ES-I3 (cell line): Measurements from ENCODE around the gene C16orf96.

ENCODE experiments used
- H3K36me3 ChIP-seq: 2 replicates; pipeline ENCODE4 v1.6.1; 2013; ENCODE audit warnings: mild to moderate bottlenecking, low read length, control low read depth, moderate library complexity; ENCODE audit not compliant: insufficient read depth
- H3K4me1 ChIP-seq: 2 replicates; pipeline ENCODE4 v1.6.1; 2013; ENCODE audit warnings: mild to moderate bottlenecking, control low read depth, low read length; ENCODE audit not compliant: insufficient read depth
- H3K9ac ChIP-seq: 2 replicates; pipeline ENCODE4 v1.6.1; 2013; ENCODE audit warnings: low read depth, mild to moderate bottlenecking, low read length, moderate library complexity
- H3K9me3 ChIP-seq: 2 replicates; pipeline ENCODE4 v1.6.1; 2013; ENCODE audit warnings: mild to moderate bottlenecking, low read length, moderate library complexity; ENCODE audit not compliant: control insufficient read depth, insufficient read depth

Gene C16orf96

DNA sequence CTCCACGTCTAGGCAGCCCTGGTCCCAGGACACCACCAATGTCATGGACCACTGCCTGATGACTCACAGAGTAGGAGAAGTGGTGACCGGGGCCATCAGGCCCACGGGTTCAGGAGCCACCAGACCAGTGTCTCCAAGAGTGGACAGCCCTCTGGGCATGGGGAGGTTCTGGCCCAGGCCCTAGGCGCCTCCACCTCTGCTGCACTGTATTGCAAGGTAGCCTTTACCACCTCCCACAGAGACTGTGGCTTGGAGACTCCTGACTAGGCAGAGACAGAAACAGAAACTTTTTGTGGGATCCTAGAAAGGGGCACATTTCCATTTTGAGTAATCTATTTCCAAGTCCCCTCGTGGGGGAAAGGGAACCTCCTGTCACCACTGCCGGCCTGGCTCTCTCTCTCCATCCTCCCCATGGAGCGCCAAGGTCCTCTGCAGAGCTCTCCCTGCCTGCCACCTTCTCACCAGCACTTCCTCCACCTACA lies 20.5 kb upstream of the C16orf96 start:
- peaks cover 4% of the 10 kb centered on the region for H3K9me3 ChIP-seq
- H3K4me1 ChIP-seq: peaks cover 6% of the 10 kb centered on the region; the same call in 1 of the 2 replicates
- no peaks in the 10 kb centered on the region for H3K36me3 ChIP-seq
- no peak overlapping the region for H3K9ac ChIP-seq

DNA sequence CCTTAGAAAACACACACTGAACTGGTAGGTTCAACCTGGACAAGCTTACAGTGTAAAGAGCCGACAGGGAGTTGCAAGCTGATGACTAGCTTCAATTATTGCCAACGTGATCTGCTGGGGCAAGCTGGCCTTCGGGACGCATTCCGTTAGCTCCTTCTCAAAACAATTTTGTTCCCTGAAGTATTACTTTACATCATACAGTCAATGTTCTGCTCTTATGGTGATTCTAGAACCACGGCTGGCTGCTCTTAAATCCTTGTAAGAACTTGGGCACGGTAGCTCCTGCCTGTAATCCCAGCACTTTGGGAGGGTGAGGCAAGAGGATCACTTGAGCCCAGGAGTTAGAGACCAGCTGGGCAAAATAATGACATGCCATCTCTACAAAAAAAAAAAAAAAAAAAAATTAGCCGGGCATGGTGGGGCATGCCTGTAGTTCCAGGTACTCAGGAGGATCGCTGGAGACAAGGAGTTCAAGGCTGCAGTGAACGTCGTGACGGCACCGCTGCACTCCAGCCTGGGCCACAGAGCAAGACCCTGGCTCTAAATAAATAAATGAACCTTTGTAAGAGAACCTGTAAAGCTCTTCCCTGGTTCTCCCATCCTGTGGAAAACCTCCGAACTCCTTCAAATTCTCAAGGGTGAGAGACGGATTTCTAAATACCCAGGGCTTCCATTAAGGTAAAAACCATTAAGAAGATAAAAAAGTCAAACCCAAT lies 19.6 kb upstream of the C16orf96 start:
- H3K9me3 ChIP-seq: peaks cover 4% of the 10 kb centered on the region
- peaks cover 6% of the 10 kb centered on the region; the same call in 1 of the 2 replicates for H3K4me1 ChIP-seq
- H3K9ac ChIP-seq: peak overlapping the region; percentile 91
- H3K36me3 ChIP-seq: no peaks in the 10 kb centered on the region

DNA sequence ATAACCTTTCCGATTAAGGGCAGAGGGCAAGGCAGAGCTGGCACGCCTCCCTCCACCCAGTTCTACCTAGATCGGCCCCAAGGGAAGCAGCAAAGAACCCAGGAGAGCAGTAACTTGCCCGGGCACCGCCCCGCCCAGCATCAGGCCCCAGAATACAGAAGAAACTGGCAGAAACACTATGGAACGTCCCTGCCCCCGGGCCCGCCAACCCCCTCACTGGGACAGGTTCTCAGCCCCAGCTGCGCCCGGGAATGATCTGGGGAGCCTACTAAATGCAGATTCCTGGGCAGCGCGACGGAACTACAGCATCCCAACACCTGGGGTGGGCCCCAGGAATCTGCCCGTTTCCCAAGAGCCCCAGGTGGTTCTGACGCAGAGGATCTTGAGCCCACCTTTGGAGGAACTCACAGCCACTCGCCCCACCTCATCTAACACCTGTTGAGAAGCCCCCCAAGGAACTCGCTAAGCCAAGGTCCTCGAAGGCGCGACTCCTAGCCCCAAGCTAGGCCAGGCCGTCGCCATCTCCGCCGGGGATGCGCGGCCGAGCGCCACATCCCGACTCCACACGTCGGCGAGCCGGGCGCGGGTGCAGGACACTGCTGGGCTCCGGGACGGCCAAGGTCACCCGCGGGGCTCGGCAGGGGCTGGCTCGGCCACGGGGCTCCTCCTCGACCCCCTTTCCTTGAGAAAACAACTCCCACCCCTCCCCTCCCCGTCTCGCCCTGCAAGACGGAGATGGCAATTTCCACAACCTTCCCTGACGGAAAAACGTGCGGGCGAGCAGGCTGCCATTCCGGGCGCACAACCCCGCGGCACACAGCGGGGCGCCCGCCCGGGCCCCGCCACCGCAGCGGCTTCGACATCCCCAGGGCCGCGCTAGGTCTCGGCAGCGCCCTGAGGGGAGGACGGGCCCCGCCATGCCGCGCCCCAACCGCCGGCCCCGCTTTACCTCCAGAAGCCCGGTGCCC lies 18.5 kb upstream of the C16orf96 start:
- H3K4me1 ChIP-seq: peaks cover 6% of the 10 kb centered on the region; the same call in 1 of the 2 replicates
- peak overlapping the region; percentile 91 for H3K9ac ChIP-seq
- H3K9me3 ChIP-seq: peaks cover 4% of the 10 kb centered on the region
- no peaks in the 10 kb centered on the region for H3K36me3 ChIP-seq

DNA sequence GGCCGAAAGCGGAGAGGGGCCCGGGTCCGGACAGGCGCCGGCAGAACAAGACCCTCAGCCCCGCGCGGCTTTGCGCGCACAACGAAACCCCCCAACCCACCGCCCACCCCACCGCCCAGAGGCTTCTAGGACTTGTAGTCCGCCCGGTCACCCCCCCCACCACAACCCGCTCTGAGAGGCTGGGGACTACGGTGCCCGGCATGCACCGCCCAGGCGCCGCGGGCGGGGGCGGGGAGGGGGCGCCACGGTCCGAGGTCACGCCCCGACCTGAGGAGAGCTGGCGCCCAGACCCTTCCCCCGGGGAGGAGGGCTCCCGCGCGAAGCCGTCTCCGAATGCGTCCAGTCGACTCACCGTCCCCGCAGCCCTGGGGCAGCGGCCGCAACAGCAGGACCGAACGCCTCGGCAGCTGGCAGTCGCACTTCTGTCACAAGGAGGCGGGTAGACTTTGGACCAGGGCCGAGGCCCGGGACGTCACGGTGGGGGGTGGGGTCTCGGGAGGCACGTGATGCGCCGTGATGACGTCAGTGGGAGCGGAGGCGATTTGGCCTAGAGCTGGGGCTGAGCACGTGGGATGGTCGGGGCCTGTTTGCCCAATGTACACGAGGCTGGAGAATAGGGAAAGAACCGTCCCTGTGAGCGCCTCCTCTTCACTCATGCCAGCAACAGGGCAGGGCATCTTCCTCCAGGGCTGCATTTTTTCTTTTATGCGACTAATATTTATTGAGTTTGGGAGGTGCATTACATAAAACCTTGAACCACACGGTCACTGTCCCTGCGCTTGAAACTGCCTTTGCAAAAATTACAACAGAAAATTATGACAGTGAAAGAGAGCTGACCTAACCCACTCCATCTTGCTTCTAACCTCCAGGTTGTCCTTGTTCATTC lies 17.5 kb upstream of the C16orf96 start, which contains the start of gene CDIP1:
Gene CDIP1 (minus strand): TSS at position 424 of the 886 bp plus-strand sequence. CDS start 24,643 bp downstream, outside the sequence.
- Histone ChIP-seq H3K4me1 (peaks cover 6% of the 10 kb centered on the region; the same call in 1 of the 2 replicates), H3K9ac (peak within 1 kb of the TSS; percentile 91), H3K9me3 (peaks cover 4% of the 10 kb centered on the region), H3K36me3 (no peaks in the 10 kb centered on the region)

DNA sequence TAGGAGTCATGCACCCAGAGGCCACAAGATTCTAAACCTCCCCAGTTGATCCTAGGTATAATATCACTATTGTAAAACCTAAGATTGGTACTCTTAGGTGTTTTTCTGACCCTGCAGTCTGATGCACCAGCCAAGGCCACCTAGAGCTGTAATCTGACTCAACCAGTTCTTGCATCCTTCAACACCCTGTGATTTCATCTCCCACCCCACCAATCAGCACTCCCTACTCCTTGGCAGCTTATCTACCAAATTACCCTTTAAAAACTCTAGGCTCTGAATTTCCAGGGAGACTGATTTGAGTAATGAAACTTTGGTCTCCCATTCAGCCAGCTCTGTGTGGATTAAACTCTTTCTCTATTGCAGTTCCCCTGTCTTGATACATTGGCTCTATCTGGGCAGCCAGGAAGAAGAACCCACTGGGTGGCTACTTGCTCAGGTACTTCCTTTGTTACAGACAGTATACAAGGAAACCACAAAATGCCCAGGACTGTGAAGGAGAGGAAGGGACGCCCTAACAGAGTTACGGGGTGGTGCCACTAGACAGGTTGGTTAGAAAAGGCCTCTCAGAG lies 16.3 kb upstream of the C16orf96 start:
- Histone ChIP-seq H3K9me3 (peaks cover 4% of the 10 kb centered on the region), H3K36me3 (no peaks in the 10 kb centered on the region), H3K9ac (no peak overlapping the region)

DNA sequence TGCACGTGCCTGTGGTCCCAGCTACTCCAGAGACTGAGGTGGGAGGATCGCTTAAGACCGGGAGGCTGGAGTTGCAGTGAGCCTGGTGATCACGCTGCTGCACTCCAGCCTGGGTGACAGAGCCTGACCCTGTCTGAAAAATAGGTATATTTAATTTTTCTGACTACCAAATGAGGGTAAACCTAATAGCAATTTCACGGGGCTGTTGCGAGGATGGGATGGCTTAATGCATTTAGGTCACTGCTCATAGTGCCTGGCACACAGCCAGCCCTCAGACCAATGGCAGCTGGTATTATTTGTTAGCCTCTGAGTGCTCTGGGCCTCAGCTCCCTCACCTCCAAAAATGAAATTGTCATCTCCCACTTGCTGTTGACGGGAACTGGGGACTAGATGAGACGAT lies 11.7 kb upstream of the C16orf96 start:
- Histone ChIP-seq H3K36me3 (no peaks in the 10 kb centered on the region), H3K4me1 (no peaks in the 10 kb centered on the region), H3K9ac (no peak overlapping the region), H3K9me3 (no peaks in the 10 kb centered on the region; the same call in 1 of the 2 replicates)

More for the DNA sequence above, 16.3 kb upstream of the C16orf96 start:
- H3K4me1 ChIP-seq: peaks cover 6% of the 10 kb centered on the region; the same call in 1 of the 2 replicates

DNA sequence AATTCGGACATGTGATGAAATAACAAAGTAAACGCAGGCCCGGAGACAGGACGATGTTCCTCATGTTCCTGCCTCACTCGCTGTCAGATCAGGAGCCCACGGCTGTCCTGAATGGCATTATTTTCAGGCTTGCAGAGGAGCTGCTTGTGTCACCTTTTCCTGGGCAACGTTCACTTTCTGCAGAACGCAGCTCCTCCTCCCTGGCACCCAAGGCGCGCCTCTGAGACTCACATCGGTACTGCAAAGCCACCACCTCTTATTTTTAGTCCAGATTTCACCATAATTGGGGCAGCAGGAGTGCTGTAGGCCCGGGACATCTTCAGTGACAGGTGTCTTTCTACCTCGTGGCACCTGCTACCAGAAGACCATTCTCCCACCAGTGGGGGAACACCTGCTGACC lies 8.0 kb upstream of the C16orf96 start:
- no peaks in the 10 kb centered on the region for H3K9me3 ChIP-seq
- H3K4me1 ChIP-seq: no peaks in the 10 kb centered on the region
- H3K36me3 ChIP-seq: no peaks in the 10 kb centered on the region
- no peak overlapping the region for H3K9ac ChIP-seq

DNA sequence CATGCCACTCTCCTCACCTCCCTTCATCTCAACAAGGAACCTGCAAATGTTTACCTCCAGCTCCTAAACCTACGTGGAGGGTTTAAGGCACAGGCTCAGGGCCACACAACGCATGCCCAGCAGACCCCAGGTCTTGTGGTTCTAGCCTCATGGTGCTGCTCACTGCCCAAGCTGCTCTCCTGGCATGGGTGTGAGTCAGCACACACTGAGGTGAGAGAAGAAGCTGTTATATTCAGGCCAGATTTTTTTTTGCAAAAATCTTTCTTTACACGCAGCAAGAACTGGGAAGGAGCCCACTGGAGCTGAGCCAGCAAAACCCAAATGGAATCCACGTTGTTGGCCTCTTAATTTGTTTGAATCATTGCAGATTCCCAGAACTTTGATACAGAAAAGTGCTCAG lies 5.5 kb upstream of the C16orf96 start:
- no peaks in the 10 kb centered on the region; the same call in 1 of the 2 replicates for H3K4me1 ChIP-seq
- H3K9ac ChIP-seq: no peak overlapping the region
- H3K9me3 ChIP-seq: no peaks in the 10 kb centered on the region

DNA sequence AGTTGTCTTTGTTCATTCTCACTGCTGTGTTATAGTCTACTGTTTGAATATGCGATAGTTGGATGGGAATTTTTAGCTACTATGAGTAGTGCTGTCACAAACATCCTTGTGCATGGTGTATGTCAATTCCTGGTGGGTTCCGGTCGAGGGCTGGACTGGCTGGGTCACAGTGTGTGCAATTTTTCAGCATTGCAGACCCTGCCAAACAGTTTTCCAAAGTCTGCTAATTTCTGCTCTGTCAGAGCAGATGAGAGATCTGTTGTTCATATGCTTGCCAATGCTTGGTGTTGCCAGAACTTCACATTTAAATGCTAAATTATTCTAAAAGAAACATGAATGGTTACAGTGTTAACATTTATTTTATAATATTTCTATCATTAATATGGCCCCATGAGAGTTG lies 3.6 kb upstream of the C16orf96 start:
- no peaks in the 10 kb centered on the region for H3K9me3 ChIP-seq
- H3K36me3 ChIP-seq: no peaks in the 10 kb centered on the region
- no peaks in the 10 kb centered on the region; the same call in 1 of the 2 replicates for H3K4me1 ChIP-seq
- H3K9ac ChIP-seq: no peak overlapping the region

More for the DNA sequence above, 5.5 kb upstream of the C16orf96 start:
- H3K36me3 ChIP-seq: no peaks in the 10 kb centered on the region

DNA sequence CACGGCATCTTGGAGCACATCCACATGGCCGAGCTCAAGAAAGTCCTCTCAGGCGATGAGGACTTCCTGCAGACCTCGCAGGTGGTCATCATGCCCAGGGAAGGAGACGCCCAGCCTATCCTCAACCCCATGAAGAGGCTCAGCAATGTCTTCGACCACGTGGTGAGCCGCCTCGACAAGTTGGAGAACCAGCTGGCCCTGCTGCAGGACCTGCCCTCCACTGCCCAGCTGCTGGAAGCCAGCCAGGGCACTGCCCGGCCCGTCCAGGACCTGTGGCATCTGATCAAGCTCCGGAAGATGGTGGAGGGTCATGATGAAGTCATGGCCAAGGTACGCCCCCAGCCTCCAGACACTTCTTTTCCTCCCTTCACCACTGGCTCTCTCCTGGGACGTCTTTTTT lies 440 bp downstream of the C16orf96 start:
- H3K9ac ChIP-seq: no peak overlapping the region
- H3K4me1 ChIP-seq: no peaks in the 10 kb centered on the region; the same call in 1 of the 2 replicates
- no peaks in the 10 kb centered on the region for H3K36me3 ChIP-seq
- H3K9me3 ChIP-seq: no peaks in the 10 kb centered on the region

DNA sequence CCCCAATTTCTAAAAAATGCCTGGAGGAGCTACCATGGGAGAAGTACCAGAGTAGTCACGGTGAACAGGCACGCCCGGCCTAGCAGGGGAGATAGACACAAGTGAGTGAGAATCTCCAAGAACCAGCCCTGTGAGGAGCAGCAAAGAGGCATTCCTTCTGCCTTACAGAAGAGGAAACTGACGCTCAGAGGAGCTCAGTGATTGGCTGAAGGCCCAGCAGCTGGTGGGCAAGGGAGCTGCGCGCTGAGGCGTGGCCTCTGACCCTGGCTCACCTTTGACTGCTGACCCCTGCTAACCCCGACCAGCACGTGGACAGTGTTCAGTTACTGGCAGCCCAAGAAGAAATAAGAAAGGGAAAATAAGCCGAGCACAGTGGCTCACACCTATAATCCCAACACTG lies 1.8 kb downstream of the C16orf96 start:
- Histone ChIP-seq H3K9ac (no peak overlapping the region), H3K4me1 (no peaks in the 10 kb centered on the region; the same call in 1 of the 2 replicates), H3K9me3 (no peaks in the 10 kb centered on the region), H3K36me3 (no peaks in the 10 kb centered on the region)

DNA sequence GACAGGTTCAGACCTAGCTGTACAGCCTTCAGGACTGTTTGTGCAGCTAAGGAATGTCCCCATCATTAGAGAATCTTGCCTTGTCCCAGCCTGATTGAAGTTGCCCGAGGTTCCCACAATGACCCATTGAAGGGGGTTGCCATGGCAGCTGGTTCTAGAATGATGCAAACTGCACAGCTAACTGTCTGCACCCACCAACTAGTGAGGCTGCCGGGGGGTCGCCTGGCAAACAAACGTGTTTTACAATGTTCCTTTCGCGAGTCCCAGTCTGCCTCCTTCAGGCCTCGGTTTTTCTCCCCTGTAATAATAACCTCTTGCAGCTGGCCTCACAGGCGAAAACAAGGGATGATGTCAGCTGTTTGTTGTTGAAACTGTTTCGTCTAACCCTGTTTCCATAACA lies 5.5 kb downstream of the C16orf96 start:
- Histone ChIP-seq H3K36me3 (no peaks in the 10 kb centered on the region), H3K9ac (no peak overlapping the region)

DNA sequence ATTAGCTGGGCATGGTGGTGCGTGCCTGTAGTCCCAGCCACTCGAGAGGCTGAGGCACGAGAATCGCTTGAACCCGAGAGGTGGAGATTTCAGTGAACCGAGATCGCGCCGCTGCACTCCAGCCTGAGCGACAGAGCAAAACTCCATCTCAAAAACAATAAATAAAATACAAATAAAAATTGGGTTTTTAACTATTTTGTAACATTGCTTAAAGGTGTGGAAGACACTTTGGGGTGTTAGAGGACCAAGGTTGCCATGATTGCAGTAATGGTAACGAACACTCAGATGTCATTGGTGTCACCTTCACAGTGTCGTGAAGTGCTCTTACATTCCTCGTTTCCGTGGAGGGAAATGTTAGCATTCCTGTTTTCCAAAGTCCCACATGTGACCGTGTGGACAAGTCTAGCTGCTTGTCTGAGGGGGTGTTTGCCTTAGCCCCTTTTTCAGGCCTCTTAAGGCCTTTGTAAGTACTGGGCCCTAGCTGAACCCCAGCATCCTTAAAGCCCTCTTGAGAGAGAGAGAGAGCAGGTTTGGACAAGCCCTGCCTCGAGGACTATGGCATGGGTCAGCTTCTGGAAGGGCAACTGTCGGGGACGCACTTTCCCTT lies 8.6 kb downstream of the C16orf96 start:
- Histone ChIP-seq H3K4me1 (no peaks in the 10 kb centered on the region; the same call in 1 of the 2 replicates), H3K9me3 (no peaks in the 10 kb centered on the region), H3K36me3 (no peaks in the 10 kb centered on the region), H3K9ac (no peak overlapping the region)

More for the DNA sequence above, 5.5 kb downstream of the C16orf96 start:
- no peaks in the 10 kb centered on the region for H3K9me3 ChIP-seq
- H3K4me1 ChIP-seq: no peaks in the 10 kb centered on the region; the same call in 1 of the 2 replicates
